Measurements from ENCODE around the gene DCLK2. TPM values are rescaled to one million over a fixed set of nuclear protein-coding genes. Genes with fewer than 3 reads are reported as not detected.

The DCLK2 gene
- total RNA-seq, 1 experiment from 2014 or later = 2.7 TPM

GRCh38 chr4:150050566-150050965 lies 27.7 kb upstream of the DCLK2 start:
- no peak overlapping the region for H3K4me3 ChIP-seq (replicated peaks in 1 of 2; ENCODE audit: low read depth in 1 of 2, low read length in 2 of 2)
- POLR2A ChIA-PET = no interaction called here
- CTCF ChIA-PET = no interaction called here
- H2AFZ ChIP-seq (ENCODE audit: low read depth, low read length, poor library complexity, severe bottlenecking) = no peak overlapping the region
- RAD21 ChIA-PET (ENCODE audit: low non-redundant PET in 1 of 2, low total read pairs in 2 of 2, uncharacterized antibody in 2 of 2, unreplicated experiment in 2 of 2) = no interaction called here
- no peaks in the 10 kb centered on the region for H3K79me2 ChIP-seq (ENCODE audit: insufficient read depth, low read length)
- no TSS peak for BruUV-seq (replicated peaks)
- intact Hi-C loops (cut with micrococcal nuclease) = no loop called here
- no peaks in the 10 kb centered on the region for H3K9me3 ChIP-seq (ENCODE audit: control insufficient read depth in 1 of 2, insufficient read depth in 1 of 2, low read depth in 1 of 2, low read length in 2 of 2)
- H3K27me3 ChIP-seq (ENCODE audit: insufficient read depth, low read length) = no peaks in the 10 kb centered on the region
- no peak overlapping the region for H3K27ac ChIP-seq (ENCODE audit: low read depth, low read length)
- H4K20me1 ChIP-seq (ENCODE audit: insufficient read depth) = no peaks in the 10 kb centered on the region
- H3K9ac ChIP-seq (ENCODE audit: low read length) = no peak overlapping the region
- TF ChIP-seq CTCF (IDR thresholded peaks at IDR 0.05 in 2 of 3, conservative IDR thresholded peaks at IDR 0.05 in 1 of 3; ENCODE audit: borderline replicate concordance in 1 of 3, insufficient read depth in 1 of 3, low read depth in 2 of 3, low read length in 2 of 3) (no peak), SIN3A (IDR thresholded peaks at IDR 0.05; ENCODE audit: low read depth) (no peak), FOSL1 (IDR thresholded peaks at IDR 0.05; ENCODE audit: low read depth) (no peak), ZBTB33 (IDR thresholded peaks at IDR 0.05; ENCODE audit: extremely low read depth, insufficient replicate concordance, low read length) (no peak), POLR2AphosphoS5 (IDR thresholded peaks at IDR 0.05; ENCODE audit: low read depth, low read length) (no peak), ATF3 (IDR thresholded peaks at IDR 0.05) (no peak), POLR2A (IDR thresholded peaks at IDR 0.05; ENCODE audit: borderline replicate concordance, extremely low read depth, insufficient read depth, insufficient read length) (no peak), EZH2 (IDR thresholded peaks at IDR 0.05) (no peak), SRF (IDR thresholded peaks at IDR 0.05; ENCODE audit: low read depth) (no peak), REST (IDR thresholded peaks at IDR 0.05; ENCODE audit: low read depth) (no peak), TCF7L2 (IDR thresholded peaks at IDR 0.05; ENCODE audit: borderline replicate concordance, extremely low read depth, insufficient read depth, insufficient read length) (no peak), CEBPB (IDR thresholded peaks at IDR 0.05; ENCODE audit: low read depth) (no peak), RAD21 (IDR thresholded peaks at IDR 0.05; ENCODE audit: low read depth) (no peak), ELF1 (IDR thresholded peaks at IDR 0.05; ENCODE audit: borderline replicate concordance, low read depth) (no peak), EZH2phosphoT487 (IDR thresholded peaks at IDR 0.05; ENCODE audit: borderline replicate concordance) (no peak), EGR1 (IDR thresholded peaks at IDR 0.05; ENCODE audit: low read depth) (no peak)
- H3K9me2 ChIP-seq (ENCODE audit: insufficient read depth) = no peaks in the 10 kb centered on the region
- no peaks in the 10 kb centered on the region for H3K36me3 ChIP-seq (ENCODE audit: control insufficient read depth in 1 of 2, insufficient read depth in 2 of 2, low read length in 2 of 2)
- DNase-seq (ENCODE audit: low read depth, low spot score) (no peak), ATAC-seq (no peak)
- no peaks in the 10 kb centered on the region for H3K4me1 ChIP-seq (ENCODE audit: control insufficient read depth in 1 of 2, insufficient read depth in 2 of 2, low read length in 2 of 2)
- H3K4me2 ChIP-seq (ENCODE audit: low read length) = no peak overlapping the region

Data from HCT116 (cell line).